ENCODE results near the gene ANAPC2.

Gene ANAPC2

GRCh38 chr9:137191245-137191644, 2.9 kb upstream of the ANAPC2 start:
- DNase-seq: no peak

GRCh38 chr9:137190315-137190856, 2.0 kb upstream of the ANAPC2 start:
- no peak for DNase-seq

DNA sequence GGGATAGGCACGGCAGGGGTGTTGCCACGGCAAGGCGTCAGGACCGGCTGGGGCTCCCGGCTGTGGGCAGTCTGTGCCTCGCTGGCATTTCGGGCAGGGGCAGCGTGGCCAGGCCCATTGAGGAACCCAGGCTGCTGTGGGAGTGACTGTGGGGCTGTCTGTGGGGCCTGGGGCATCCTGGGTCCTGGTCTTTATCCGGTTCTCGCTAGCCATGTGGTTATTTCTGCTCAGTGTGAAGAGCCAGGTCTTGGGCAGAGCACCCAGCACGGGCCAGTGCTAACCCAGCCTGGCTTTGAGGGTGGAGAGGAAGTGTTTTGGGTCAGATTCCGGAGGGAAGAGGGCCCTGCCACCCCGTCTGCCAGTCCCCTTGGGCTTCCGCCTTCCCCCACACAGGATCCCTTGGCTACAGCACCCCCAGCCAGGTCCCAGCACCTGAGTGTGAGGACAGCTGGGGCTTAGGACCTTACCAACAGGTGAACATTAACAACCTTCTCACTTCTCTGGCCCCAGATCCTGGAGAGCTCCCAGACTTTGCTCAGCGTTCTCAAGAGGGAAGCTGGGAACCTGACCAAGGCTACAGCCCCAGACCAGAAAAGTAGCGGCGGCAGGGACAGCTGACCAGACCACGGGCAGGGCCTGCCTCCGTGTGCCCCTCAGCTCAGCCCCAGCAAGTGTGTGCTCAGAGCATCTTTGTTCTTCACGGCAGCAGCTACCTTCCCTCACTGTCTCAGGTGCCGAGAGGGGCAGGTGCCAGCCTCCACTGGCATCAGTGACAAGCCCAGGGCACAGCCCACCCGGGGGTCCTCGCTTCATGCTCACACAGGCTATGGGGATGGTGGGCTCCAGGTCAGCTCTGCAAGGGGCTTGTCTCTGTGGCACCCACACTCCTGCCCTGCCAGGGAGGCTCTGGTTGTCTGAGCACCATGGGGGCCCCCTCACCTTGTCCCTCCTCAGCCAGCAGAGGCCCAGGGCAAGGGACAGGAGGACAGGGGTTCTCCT, 1.2 kb upstream of the ANAPC2 start:
- DNase-seq: no peak

- DNase-seq: no peak
Observed at GRCh38 chr9:137188086-137188489, 272 bp downstream of the ANAPC2 start.

DNA sequence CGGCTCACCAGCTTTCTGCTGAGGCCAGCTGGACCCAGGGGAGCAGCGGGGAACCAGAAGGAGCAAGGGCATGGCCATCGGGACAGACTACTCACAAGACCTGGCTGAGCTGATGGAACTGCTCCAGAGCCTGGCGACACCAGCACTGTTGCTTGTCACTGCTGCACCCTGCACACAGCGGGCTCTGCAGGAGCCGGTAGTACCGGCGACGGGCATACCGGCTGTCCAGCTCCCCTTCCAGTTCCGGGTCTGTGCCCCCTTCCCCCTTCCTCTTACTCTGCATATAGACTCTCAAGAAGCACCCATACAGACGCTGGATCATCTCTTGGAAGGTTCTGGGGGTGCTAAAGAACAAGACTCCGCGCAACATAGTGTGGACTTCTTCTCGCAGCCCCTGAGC, 974 bp downstream of the ANAPC2 start:
- no peak for DNase-seq

GRCh38 chr9:137186385-137186784, 2.0 kb downstream of the ANAPC2 start:
- no peak for DNase-seq

- no peak for DNase-seq
Observed at GRCh38 chr9:137185921-137186320, 2.4 kb downstream of the ANAPC2 start.

DNA sequence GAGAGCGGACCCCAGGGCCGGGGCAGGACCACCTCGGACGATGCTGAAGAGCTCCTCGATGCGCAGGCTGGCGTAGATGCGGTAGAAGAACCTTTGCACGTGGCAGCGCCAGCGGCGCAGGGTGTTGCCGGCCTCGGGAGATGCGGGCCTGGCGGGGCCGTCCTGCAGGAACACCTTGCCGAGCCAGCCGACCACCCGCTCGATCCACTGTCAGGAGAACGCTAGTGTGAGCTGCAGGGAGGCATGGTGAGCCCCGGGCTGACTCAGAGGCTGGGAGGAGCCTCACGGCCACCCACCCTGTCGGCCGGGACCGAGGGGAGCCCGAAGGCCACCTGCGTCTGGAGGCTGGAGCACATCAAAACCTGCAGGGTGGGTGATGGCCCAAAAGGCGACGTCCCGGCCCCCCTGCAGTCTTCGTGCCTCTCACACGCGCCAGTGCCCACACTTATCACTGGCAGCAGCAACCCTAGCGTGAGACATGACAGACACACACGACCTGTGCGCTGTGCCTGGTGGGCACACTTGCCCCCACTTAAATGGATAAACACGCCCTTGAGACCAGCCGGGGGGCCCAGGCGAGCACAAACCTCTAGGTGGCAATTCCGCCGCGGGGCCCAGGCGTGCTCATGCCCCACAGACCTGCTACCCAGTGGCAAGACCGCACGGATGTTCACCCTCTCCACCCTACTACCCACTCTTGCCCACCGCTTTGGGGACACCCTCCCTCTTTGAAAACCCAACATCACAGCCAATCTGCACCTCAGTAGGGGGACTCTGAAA, 3.3 kb downstream of the ANAPC2 start:
- DNase-seq: no peak

DNA sequence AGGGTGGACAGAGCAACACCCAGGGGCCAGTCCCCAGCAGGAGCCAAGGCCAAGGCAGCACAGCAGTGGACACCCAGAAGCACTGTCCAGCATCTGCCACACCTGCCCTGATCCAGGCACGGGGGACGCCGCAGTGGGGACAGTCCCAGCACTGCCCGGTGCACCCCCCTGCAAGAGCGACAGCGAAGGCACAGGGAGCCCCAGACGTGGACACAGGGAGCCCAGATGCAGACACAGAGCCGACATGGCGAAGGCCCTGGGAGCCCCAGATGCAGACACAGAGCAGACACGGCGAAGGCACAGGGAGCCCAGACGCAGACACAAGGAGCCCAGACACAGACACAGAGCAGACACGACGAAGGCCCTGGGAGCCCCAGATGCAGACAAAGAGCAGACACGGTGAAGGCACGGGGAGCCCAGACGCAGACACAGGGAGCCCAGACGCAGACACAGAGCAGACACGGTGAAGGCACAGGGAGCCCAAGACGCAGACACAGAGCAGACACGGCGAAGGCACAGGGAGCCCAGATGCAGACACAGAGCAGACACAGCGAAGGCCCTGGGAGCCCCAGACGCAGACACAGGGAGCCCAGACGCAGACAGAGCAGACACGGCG, 4.3 kb downstream of the ANAPC2 start:
- no peak for DNase-seq

DNA sequence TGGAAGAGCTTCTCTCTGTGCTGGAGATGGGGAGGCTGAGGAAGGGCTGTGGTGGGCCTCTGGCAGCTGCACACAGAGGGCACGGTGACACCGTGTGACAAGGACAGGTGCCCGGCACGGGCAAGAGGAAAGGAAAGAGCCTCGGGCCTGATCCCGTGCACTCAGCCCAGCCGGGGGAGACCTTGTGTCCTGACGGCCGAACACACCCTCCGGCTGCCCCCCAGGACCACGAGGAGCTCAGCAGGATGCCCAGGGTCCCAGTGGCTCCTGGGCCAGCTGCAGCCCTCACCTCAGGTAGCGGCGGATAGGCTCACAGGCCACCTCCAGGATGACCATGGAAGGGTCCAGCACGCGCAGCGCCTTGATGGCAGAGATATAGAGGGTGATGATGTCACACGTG, 5.5 kb downstream of the ANAPC2 start:
- DNase-seq: no peak

- no peak for DNase-seq
Observed at GRCh38 chr9:137181680-137182079, 6.7 kb downstream of the ANAPC2 start.

DNA sequence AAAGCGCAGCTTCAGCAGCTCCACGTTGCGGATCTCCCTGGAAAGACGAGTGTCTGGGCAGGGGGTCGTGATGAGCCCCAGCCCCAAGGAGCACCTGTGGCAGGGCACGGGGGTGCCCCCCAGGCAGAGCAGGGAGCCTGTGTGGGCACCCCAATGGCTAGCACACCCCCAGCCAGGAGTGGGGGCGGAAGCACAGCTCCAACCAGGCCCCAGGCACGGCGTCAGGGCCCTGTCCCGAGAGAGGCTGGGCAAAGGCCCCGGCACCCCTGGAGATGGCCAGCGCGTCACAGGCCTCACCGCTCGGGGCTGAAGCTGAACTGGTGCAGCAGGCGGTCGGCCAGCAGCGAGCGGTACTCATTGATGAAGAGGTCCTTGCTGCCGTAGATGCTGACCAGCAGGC, 7.9 kb downstream of the ANAPC2 start:
- no peak for DNase-seq

- no peak for DNase-seq
Observed at GRCh38 chr9:137179761-137180160, 8.6 kb downstream of the ANAPC2 start.

DNA sequence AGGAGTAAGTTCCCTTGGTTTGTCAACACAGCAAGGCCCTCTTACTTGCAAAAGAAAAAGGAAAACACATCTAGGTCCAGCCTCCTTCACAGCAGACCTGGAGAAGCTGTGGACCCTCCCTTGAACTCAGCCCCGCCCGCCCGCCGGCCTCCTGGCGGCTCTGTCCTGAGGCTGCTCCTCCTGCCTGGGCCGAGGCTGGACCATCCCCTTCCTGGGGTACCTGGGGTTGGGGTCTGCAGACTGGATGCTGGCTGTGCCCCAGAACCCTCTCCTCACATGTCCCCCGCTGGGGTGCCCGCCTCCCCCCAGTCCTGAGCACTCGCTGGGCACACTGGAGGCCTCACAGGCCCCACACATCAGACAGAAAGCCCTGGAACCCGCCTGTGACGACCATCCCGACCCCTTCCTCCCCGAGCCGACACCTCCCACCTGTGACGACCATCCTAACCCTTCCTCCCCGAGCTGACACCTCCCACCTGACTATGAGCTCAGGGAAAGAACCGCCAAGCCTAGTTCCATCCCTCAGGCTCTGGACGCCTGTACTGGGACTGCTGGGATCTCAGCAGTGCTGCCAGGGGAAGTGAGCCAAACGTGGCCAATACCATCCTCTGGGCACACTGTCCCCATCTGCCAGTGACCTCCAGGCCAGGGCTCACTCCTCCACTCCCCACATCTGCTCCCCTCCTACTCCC, 9.3 kb downstream of the ANAPC2 start:
- DNase-seq: no peak

DNA sequence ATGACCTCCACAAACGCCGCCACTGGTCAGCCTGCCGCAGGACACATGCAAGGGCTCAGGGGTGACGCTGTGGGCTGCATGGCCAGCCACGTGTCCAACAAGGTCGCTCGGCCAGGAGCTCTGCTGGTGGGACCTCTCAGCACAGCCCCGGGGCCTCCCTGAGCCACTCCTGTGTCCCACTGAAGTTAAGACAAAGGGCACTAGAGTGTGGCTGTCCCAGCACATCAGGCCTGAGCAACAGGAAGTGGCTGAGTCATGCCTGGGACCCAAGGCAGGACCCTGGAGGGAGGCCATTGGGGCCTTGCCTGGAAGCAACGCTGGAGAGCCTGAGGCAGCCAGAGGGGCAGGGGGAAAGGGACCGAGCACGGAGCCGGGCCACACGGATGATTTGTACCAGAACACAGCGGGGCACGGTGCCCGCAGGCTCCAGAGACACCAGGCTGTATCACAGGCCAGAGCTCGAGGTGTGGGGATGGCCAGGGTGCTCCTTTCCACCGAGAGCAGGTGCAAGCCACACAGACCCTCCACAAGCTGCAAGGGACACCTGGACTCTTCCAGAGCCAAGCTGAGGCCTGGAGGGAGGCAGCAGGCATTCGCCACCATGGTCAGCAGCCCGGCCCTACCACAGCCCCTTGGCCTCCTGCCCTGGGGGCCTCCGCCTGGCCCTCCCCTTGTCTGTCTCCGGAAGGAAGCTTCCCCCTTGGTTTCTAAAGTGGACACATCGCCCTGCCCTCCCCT, 10.0 kb downstream of the ANAPC2 start:
- DNase-seq: no peak

GRCh38 chr9:137176302-137177182, 11.8 kb downstream of the ANAPC2 start:
- no peak for DNase-seq

- DNase-seq: no peak
Observed at GRCh38 chr9:137175345-137175961, 12.9 kb downstream of the ANAPC2 start.

DNA sequence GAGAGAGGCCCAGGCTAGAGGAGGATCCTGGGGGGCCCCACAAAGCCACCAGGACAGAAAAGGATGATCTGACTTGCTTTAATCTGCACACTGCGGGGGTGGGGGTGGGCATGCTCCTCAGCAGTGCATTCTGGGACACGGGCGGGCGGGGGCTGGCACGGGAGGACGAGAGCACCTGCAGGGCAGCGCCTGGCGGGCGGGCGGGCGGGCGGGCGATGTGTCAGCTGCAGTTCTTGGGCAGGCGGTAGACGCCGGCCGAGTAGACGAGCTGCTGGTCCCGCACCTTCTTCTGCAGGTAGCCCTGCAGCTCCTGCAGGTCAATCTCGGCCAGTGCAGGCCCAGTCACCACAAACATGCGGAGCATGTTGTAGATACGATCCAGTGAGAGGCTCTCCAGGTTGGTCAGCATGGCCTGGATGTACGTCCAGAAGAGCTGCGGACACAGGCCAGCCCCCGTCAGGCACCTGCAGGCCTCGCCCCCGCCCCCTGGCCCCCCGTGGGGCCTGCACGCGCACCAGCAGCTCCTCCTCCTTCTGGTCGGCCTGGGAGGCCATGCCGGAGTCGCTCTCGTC, 13.6 kb downstream of the ANAPC2 start:
- DNase-seq: no peak

DNA sequence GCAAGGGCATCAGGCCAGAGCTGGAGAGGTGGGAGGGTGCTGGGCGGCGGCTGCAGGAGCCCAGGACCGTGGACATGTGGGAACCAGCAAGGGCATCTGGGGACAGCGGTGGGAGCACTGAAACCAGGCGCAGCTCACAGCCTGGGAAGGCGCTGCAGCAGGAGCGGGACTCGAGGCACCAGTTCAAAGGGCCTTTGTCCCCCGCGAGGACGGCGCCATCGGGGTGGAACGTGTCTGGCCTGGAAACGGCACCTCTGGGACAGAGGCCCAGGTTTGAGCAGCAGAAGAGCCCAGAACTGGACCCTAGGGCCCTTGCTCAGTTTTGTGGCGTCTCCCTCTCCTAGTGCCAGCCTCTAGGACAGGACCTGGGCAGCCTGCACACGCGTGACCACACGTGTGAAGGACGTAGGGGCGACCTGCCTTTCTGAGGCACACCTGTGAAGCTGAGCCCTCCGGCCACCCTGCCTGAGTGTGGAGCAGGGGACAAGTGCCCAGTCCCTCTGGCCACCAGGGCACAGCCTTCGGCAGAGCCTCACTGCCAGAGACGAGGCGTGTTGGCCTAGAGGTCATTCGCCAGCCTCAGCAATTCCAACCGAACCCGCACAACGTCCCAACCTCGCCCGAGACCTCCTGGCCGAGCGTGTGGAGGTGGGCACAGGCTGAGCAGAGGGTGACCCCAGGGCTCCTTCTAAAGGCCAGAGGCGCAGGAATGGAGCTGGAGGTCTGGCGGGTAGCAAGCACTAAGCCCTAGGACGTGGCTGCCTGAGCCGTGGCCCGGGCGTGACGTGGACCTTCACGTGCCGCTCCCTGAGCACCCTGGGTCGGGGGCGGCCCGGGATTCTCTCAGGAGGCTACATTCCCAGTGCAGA, 14.3 kb downstream of the ANAPC2 start:
- DNase-seq: no peak

All from NCI-H187 treated with DMSO at 0.1 percent for 48 hours (cell line).